Mesothelial cell of epicardium (in vitro differentiated cells): ENCODE results near the gene BDH1. TPM values are rescaled to one million over a fixed set of nuclear protein-coding genes. Genes with fewer than 3 reads are reported as not detected.

Experiments used
- DNase-seq, 2 experiments: peaks; one replicate each; pipeline ENCODE4 v3.0.0; 2021; ENCODE audit warnings: low spot score in 2 of 2; ENCODE audit not compliant: unreplicated experiment in 2 of 2
- H3K27ac Mint-ChIP-seq: 2 replicates; pipeline ENCODE4 v1.8.0; 2021; ENCODE audit warnings: mixed read lengths
- H3K27me3 Mint-ChIP-seq: 2 replicates; pipeline ENCODE4 v1.8.0; 2021; ENCODE audit warnings: low read depth, mixed read lengths
- H3K36me3 Mint-ChIP-seq: 2 replicates; pipeline ENCODE4 v1.8.0; 2021; ENCODE audit warnings: mixed read lengths
- H3K4me1 Mint-ChIP-seq: 2 replicates; pipeline ENCODE4 v1.8.0; 2021; ENCODE audit warnings: mixed read lengths
- H3K4me3 Mint-ChIP-seq: 2 replicates; pipeline ENCODE4 v1.8.0; 2021; ENCODE audit warnings: mild to moderate bottlenecking, moderate library complexity, mixed read lengths
- H3K9me3 Mint-ChIP-seq: 2 replicates; pipeline ENCODE4 v1.8.0; 2021; ENCODE audit warnings: mixed read lengths
- CTCF ChIP-seq: fragments of 200-600 bp; sonication (generic); IDR thresholded peaks from one replicate; pipeline ENCODE4 v1.5.0; 2021; ENCODE audit warnings: antibody characterized with exemption; ENCODE audit not compliant: unreplicated experiment
- total RNA-seq: library from RNA; stranded (reverse); gene quantifications from 3 replicates; pipeline ENCODE4 v1.2.1, GENCODE V29; 2021

Gene BDH1
- total RNA-seq, 1 donor from 2014 or later: 14.0 TPM

DNA sequence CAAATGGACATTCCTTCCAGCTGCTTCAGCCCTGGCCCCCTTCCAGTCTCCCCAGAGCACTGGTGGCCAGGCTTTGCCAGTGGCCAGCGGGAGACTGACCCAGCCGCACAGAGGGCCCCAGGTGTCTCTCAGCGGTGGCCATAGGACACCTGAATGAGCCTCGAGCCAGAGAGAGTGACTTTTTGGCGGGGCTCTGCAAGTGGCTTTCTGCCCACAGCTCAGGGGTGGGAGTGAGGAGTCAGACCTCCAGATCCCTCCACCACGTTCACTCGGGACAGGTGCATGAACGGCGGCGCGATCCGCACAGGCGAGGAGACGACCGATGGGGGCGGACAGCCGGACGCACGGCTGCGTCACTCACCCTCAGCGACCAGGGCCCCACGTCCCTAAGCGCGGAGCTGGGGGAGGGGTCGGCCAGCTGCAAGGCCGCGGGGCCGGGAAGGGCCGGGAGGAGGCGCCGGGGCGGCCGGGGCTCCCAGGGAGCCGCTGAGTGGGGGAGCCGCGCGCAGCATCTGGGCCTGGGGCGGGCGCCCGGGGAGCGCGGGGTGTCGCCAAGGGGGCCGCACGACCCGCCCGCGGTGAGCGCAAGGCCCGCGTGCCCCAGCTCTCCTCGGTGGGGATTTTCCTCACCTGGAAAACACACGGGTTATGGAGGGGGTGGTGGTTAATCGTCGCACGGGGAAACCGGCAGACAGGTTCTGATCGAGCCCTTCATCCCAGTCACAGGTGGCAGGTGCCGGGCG lies 57.1 kb downstream of the BDH1 start:
- no peak overlapping the region for H3K4me3 Mint-ChIP-seq
- DNase-seq: no peak
- TF ChIP-seq CTCF: no peak
- H3K4me1 Mint-ChIP-seq: peaks cover 9% of the 10 kb centered on the region
- peaks cover 8% of the 10 kb centered on the region for H3K9me3 Mint-ChIP-seq
- H3K27ac Mint-ChIP-seq: no peak overlapping the region
- H3K27me3 Mint-ChIP-seq: no peaks in the 10 kb centered on the region
- peaks cover 1% of the 10 kb centered on the region for H3K36me3 Mint-ChIP-seq

DNA sequence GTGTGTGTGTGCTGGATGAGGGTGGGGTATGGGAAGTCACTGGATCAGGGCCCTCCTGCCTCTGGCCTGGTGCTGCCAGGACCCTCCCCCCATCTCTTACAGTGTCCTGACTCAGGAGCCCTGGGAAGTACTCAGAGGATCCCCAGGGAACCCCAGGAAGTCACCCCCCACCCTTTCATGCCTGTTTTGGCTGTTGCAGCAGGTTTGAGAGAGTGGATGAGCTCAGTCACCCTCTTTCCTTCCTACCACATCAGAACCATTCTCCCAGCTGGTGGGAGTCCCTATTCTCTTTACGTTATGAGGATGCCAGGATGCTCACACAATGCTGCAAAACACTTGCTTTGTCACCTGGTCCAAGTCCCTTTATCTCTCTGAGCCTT lies 59.0 kb downstream of the BDH1 start:
- Mint-ChIP-seq H3K9me3 (peaks cover 8% of the 10 kb centered on the region), H3K27me3 (no peaks in the 10 kb centered on the region), H3K4me1 (peaks cover 7% of the 10 kb centered on the region), H3K27ac (no peak overlapping the region), H3K36me3 (peaks cover 1% of the 10 kb centered on the region), H3K4me3 (no peak overlapping the region)
- DNase-seq: no peak
- no peak for TF ChIP-seq CTCF

DNA sequence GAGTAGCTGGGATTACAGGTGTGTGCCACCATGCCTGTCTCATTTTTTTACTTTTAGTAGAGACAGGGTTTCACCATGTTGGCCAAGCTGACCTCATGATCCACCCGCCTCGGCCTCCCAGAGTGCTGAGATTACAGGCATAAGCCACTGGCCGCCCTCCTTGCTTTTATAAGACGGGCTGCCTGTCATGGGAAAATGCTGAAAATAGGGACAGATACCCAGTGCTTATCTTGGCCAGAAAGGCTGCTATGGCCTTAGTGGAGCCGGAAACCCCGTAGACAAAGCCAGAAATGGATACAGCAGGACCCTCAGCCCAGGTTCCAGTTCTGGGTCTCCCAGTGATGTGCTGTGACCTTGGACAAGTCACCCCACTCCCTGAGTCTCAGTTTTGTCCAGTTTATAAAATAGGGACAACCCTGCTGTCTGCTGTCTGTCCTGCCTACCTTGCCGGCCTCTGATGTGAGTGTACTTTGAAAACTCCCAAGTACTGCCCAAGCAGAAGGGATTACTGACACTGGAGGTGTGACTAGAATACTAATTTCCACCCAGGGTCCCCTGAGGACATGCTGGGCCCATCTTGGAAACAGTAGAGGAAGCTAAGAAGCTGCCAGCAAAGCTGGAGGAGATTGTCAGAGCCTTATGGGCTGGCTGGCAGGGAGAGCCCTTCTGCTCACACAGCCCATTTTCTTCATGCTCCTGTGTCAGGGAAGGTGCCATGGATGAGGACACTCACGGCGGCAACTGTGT lies 59.6 kb downstream of the BDH1 start:
- no peaks in the 10 kb centered on the region for H3K27me3 Mint-ChIP-seq
- no peak overlapping the region for H3K4me3 Mint-ChIP-seq
- H3K27ac Mint-ChIP-seq: no peak overlapping the region
- peaks cover 1% of the 10 kb centered on the region for H3K36me3 Mint-ChIP-seq
- no peak for TF ChIP-seq CTCF
- peaks cover 7% of the 10 kb centered on the region for H3K4me1 Mint-ChIP-seq
- DNase-seq: no peak
- peaks cover 8% of the 10 kb centered on the region for H3K9me3 Mint-ChIP-seq

DNA sequence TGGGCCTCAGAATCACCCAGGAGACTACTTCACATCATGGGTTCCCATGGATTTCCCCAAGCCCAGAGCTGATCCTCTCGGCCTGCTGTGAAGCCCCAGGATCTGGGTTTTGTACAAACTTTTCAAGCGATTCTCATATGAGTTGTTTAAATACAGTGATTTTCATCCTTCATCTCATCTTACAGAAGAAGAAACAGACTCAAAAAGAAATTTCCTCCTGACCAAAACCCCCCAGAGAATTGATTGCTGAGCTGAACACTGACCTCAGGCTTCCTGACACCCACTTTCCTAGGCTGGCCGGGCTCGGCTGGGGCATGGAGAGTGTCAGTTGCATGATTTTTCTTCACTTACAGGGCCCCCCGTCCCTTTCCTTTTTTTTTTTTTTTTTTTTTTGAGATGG lies 60.3 kb downstream of the BDH1 start:
- H3K36me3 Mint-ChIP-seq: peaks cover 1% of the 10 kb centered on the region
- peaks cover 8% of the 10 kb centered on the region for H3K9me3 Mint-ChIP-seq
- no peak for TF ChIP-seq CTCF
- no peak overlapping the region for H3K4me3 Mint-ChIP-seq
- H3K27me3 Mint-ChIP-seq: no peaks in the 10 kb centered on the region
- DNase-seq: no peak
- no peak overlapping the region for H3K27ac Mint-ChIP-seq
- peaks cover 10% of the 10 kb centered on the region for H3K4me1 Mint-ChIP-seq

GRCh38 chr3:197495059-197495455 lies 60.7 kb downstream of the BDH1 start:
- Mint-ChIP-seq H3K36me3 (peaks cover 1% of the 10 kb centered on the region), H3K4me1 (peaks cover 15% of the 10 kb centered on the region), H3K4me3 (no peak overlapping the region), H3K9me3 (peaks cover 8% of the 10 kb centered on the region), H3K27ac (no peak overlapping the region), H3K27me3 (no peaks in the 10 kb centered on the region)
- DNase-seq: no peak
- no peak for TF ChIP-seq CTCF
